Activated T-cell treated with anti-CD3 and anti-CD28 coated beads, Interleukin-2, amount 50 U/mL, for 72 hours (primary cell): ENCODE results near the gene BMP7. TPM values are rescaled to one million over a fixed set of nuclear protein-coding genes. Genes with fewer than 3 reads are reported as not detected.
"Not testable (repeated sequence)": the region's sequence is repeated elsewhere in the genome, so short reads cannot be mapped to it uniquely, and the experiment has no call there.

Source experiments
- ATAC-seq, 2 donors: fragments of 150-1000 bp; cut with Tn5 transposase; replicated peaks in 1 of 2; 2 replicates each; pipeline ENCODE4 v1.10.0; 2021; ENCODE audit warnings: moderate library complexity in 2 of 2, mild to moderate bottlenecking in 1 of 2
- DNase-seq, 2 donors: peaks; one replicate each; pipeline ENCODE4 v3.0.0; 2021 to 2022; ENCODE audit warnings: mixed read lengths in 1 of 2
- H3K27ac Mint-ChIP-seq: one replicate; pipeline ENCODE4 v1.8.0; 2022; ENCODE audit warnings: mild to moderate bottlenecking, moderate library complexity, mixed read lengths
- H3K27me3 Mint-ChIP-seq: one replicate; pipeline ENCODE4 v1.8.0; 2022; ENCODE audit warnings: low read depth, mixed read lengths
- H3K36me3 Mint-ChIP-seq, 2 donors: one replicate each; pipeline ENCODE4 v1.8.0; 2022; ENCODE audit warnings: mixed read lengths in 2 of 2, mild to moderate bottlenecking in 1 of 2; ENCODE audit not compliant: insufficient read depth in 2 of 2
- H3K4me1 Mint-ChIP-seq: one replicate; pipeline ENCODE4 v1.8.0; 2022; ENCODE audit warnings: low read depth, mixed read lengths
- H3K4me3 Mint-ChIP-seq, 2 donors: one replicate each; pipeline ENCODE4 v1.8.0; 2022; ENCODE audit warnings: mild to moderate bottlenecking in 2 of 2, mixed read lengths in 2 of 2, moderate library complexity in 2 of 2
- H3K9me3 Mint-ChIP-seq, 2 donors: one replicate each; pipeline ENCODE4 v1.8.0; 2022; ENCODE audit warnings: mixed read lengths in 2 of 2
- total RNA-seq, 2 donors: library from RNA; stranded (reverse); gene quantifications; one replicate each; pipeline ENCODE4 v1.2.3, GENCODE V29; 2022

Gene BMP7
- total RNA-seq, 2 donors from 2014 or later, result 0.31 to 0.39 TPM

- ATAC-seq, result no peak
- H3K27ac Mint-ChIP-seq, result no peak overlapping the region
Measured at GRCh38 chr20:57199656-57200405, 66.6 kb downstream of the BMP7 start.

GRCh38 chr20:57198132-57199072, 68.0 kb downstream of the BMP7 start:
- no peaks in the 10 kb centered on the region for H3K9me3 Mint-ChIP-seq

More at GRCh38 chr20:57199656-57200405, 66.6 kb downstream of the BMP7 start:
- H3K36me3 Mint-ChIP-seq, result no peaks in the 10 kb centered on the region
- H3K4me3 Mint-ChIP-seq, result no peak overlapping the region
- no peaks in the 10 kb centered on the region for H3K4me1 Mint-ChIP-seq
- DNase-seq, result no peak
- no peaks in the 10 kb centered on the region for H3K9me3 Mint-ChIP-seq
- H3K27me3 Mint-ChIP-seq, result no peaks in the 10 kb centered on the region

GRCh38 chr20:57197352-57198131, 68.9 kb downstream of the BMP7 start:
- Mint-ChIP-seq H3K27me3 (no peaks in the 10 kb centered on the region), H3K9me3 (no peaks in the 10 kb centered on the region), H3K27ac (no peak overlapping the region), H3K36me3 (no peaks in the 10 kb centered on the region), H3K4me3 (no peak overlapping the region), H3K4me1 (no peaks in the 10 kb centered on the region)
- no peak for ATAC-seq
- no peak for DNase-seq

More at GRCh38 chr20:57198132-57199072, 68.0 kb downstream of the BMP7 start:
- ATAC-seq, result no peak
- no peak for DNase-seq
- Mint-ChIP-seq H3K27ac (no peak overlapping the region), H3K4me3 (no peak overlapping the region), H3K27me3 (no peaks in the 10 kb centered on the region), H3K36me3 (no peaks in the 10 kb centered on the region), H3K4me1 (no peaks in the 10 kb centered on the region)

- no peak overlapping the region for H3K4me3 Mint-ChIP-seq
- H3K27ac Mint-ChIP-seq, result no peak overlapping the region
- ATAC-seq, result no peak
- no peaks in the 10 kb centered on the region for H3K36me3 Mint-ChIP-seq
- no peaks in the 10 kb centered on the region for H3K9me3 Mint-ChIP-seq
- no peak for DNase-seq
- no peaks in the 10 kb centered on the region for H3K27me3 Mint-ChIP-seq
- no peaks in the 10 kb centered on the region for H3K4me1 Mint-ChIP-seq
Measured at GRCh38 chr20:57195469-57196100, 70.9 kb downstream of the BMP7 start.

- no peaks in the 10 kb centered on the region for H3K36me3 Mint-ChIP-seq
- no peaks in the 10 kb centered on the region for H3K27me3 Mint-ChIP-seq
- ATAC-seq (no peak), DNase-seq (no peak)
- no peaks in the 10 kb centered on the region for H3K9me3 Mint-ChIP-seq
- no peak overlapping the region for H3K4me3 Mint-ChIP-seq
- H3K4me1 Mint-ChIP-seq, result no peaks in the 10 kb centered on the region
- H3K27ac Mint-ChIP-seq, result no peak overlapping the region
Measured at GRCh38 chr20:57195023-57195422, 71.4 kb downstream of the BMP7 start.

- H3K36me3 Mint-ChIP-seq, result no peaks in the 10 kb centered on the region
- no peaks in the 10 kb centered on the region for H3K9me3 Mint-ChIP-seq
- H3K4me1 Mint-ChIP-seq, result no peaks in the 10 kb centered on the region
- no peak for ATAC-seq
- no peaks in the 10 kb centered on the region for H3K27me3 Mint-ChIP-seq
- no peak overlapping the region for H3K27ac Mint-ChIP-seq
- no peak for DNase-seq
- H3K4me3 Mint-ChIP-seq, result no peak overlapping the region
Measured at GRCh38 chr20:57194154-57194553, 72.3 kb downstream of the BMP7 start.

GRCh38 chr20:57193094-57193493, 73.3 kb downstream of the BMP7 start:
- no peaks in the 10 kb centered on the region for H3K36me3 Mint-ChIP-seq
- H3K27ac Mint-ChIP-seq, result no peak overlapping the region
- no peak overlapping the region for H3K4me3 Mint-ChIP-seq
- no peaks in the 10 kb centered on the region for H3K27me3 Mint-ChIP-seq
- H3K9me3 Mint-ChIP-seq, result no peaks in the 10 kb centered on the region
- ATAC-seq (no peak), DNase-seq (no peak)
- H3K4me1 Mint-ChIP-seq, result no peaks in the 10 kb centered on the region

- ATAC-seq (no peak), DNase-seq (no peak)
- H3K4me1 Mint-ChIP-seq, result no peaks in the 10 kb centered on the region
- H3K4me3 Mint-ChIP-seq, result no peak overlapping the region
- H3K36me3 Mint-ChIP-seq, result no peaks in the 10 kb centered on the region
- no peak overlapping the region for H3K27ac Mint-ChIP-seq
- no peaks in the 10 kb centered on the region for H3K9me3 Mint-ChIP-seq
- no peaks in the 10 kb centered on the region for H3K27me3 Mint-ChIP-seq
Measured at GRCh38 chr20:57192311-57192710, 74.1 kb downstream of the BMP7 start.

GRCh38 chr20:57191265-57191638, 75.2 kb downstream of the BMP7 start:
- H3K4me1 Mint-ChIP-seq, H3K27me3 Mint-ChIP-seq, ATAC-seq, H3K4me3 Mint-ChIP-seq, H3K9me3 Mint-ChIP-seq, H3K27ac Mint-ChIP-seq, H3K36me3 Mint-ChIP-seq, DNase-seq: not testable (repeated sequence)

- Mint-ChIP-seq H3K27ac (no peak overlapping the region), H3K4me1 (no peaks in the 10 kb centered on the region), H3K36me3 (no peaks in the 10 kb centered on the region), H3K4me3 (no peak overlapping the region), H3K27me3 (no peaks in the 10 kb centered on the region), H3K9me3 (no peaks in the 10 kb centered on the region)
- no peak for ATAC-seq
- no peak for DNase-seq
Measured at GRCh38 chr20:57190536-57191264, 75.7 kb downstream of the BMP7 start.

- Mint-ChIP-seq H3K27me3 (no peaks in the 10 kb centered on the region), H3K4me3 (no peak overlapping the region), H3K4me1 (no peaks in the 10 kb centered on the region), H3K27ac (no peak overlapping the region), H3K9me3 (no peaks in the 10 kb centered on the region), H3K36me3 (no peaks in the 10 kb centered on the region)
- ATAC-seq (no peak), DNase-seq (no peak)
Measured at GRCh38 chr20:57189713-57190112, 76.7 kb downstream of the BMP7 start.

GRCh38 chr20:57188576-57189079, 77.8 kb downstream of the BMP7 start:
- H3K4me3 Mint-ChIP-seq, result no peak overlapping the region
- no peaks in the 10 kb centered on the region for H3K4me1 Mint-ChIP-seq
- no peaks in the 10 kb centered on the region for H3K9me3 Mint-ChIP-seq
- H3K27ac Mint-ChIP-seq, result no peak overlapping the region
- ATAC-seq, result no peak
- H3K36me3 Mint-ChIP-seq, result no peaks in the 10 kb centered on the region
- DNase-seq, result no peak
- no peaks in the 10 kb centered on the region for H3K27me3 Mint-ChIP-seq
